Ovary (tissue), 9 donors: ENCODE measurements around the gene USP10. TPM values are rescaled to one million over a fixed set of nuclear protein-coding genes. Genes with fewer than 3 reads are reported as not detected.

ENCODE experiments used
- DNase-seq, 5 donors: peaks; one replicate each; pipeline ENCODE4 v3.0.0-alpha.2; 2019 to 2020
- H3K27ac ChIP-seq, 2 donors: fragments of 200-600 bp; one replicate each; pipeline versions ENCODE4 v1.5.1 to v1.8.0; 2019 to 2022
- H3K27me3 ChIP-seq: fragments of 200-600 bp; one replicate; pipeline ENCODE4 v1.8.0; 2022
- H3K36me3 ChIP-seq: fragments of 200-600 bp; sonication (generic); one replicate; pipeline ENCODE4 v1.5.1; 2019
- H3K4me1 ChIP-seq: one replicate; pipeline ENCODE4 v1.8.1; 2013; ENCODE audit warnings: mild to moderate bottlenecking, moderate library complexity; ENCODE audit not compliant: insufficient read depth
- H3K4me3 ChIP-seq: fragments of 200-600 bp; sonication (generic); one replicate; pipeline ENCODE4 v1.5.1; 2017
- H3K9me3 ChIP-seq, 2 donors: fragments of 200-600 bp in 1 of 2; sonication (generic) in 1 of 2; one replicate each; pipeline versions ENCODE4 v1.5.1 to v1.8.1; 2013 to 2019; ENCODE audit warnings: mild to moderate bottlenecking in 1 of 2, moderate library complexity in 1 of 2
- CTCF ChIP-seq, 3 donors: fragments of 450-650 bp in 2 of 3; fragments of 200-600 bp in 1 of 3; IDR thresholded peaks; one replicate each; pipeline versions ENCODE4 v1.5.1 to v1.8.0; 2016 to 2022; ENCODE audit warnings: antibody characterized with exemption in 3 of 3, mild to moderate bottlenecking in 1 of 3
- EP300 ChIP-seq: sonication (generic); formaldehyde crosslinking; IDR thresholded peaks from one replicate; pipeline ENCODE4 v1.6.1; 2017; ENCODE audit warnings: antibody characterized with exemption
- POLR2A ChIP-seq: fragments of 450-650 bp; IDR thresholded peaks from one replicate; pipeline ENCODE4 v1.6.1; 2017; ENCODE audit warnings: antibody characterized with exemption, mild to moderate bottlenecking, moderate library complexity
- WGBS, 3 donors: extraction: QIAGEN DNeasy Blood & Tissue Kit in 1 of 3; methylation state at CpG; one replicate each; pipeline versions ENCODE4 v1.1.5 to v1.1.7; 2013 to 2017; 5-methylcytosine and 5-hydroxymethylcytosine counted together
- intact Hi-C, 4 donors: fragments of 100-400 bp; cut with DNase I; formaldehyde crosslinking; loops; one replicate each; pipeline versions ENCODE4 v1.11.0 to v1.15.1; 2022 to 2023
- polyA plus RNA-seq, 2 donors: library from polyadenylated mRNA; stranded (reverse); fragments of 200-250 nt in 1 of 2; fragments of 350-450 nt in 1 of 2; fragmentation: Illumina TruSeq in 1 of 2; extraction: RNeasy Lipid Tissue Mini Kit (QIAGEN cat#74804) in 1 of 2; gene quantifications; one replicate each; pipeline ENCODE4 v1.2.3, GENCODE V29; 2013 to 2014
- total RNA-seq, 7 donors: library from RNA; depleted of rRNA in 2 of 7; stranded (reverse); fragments of >200 nt in 2 of 7; fragmentation: NEBNext Ultra II Directional in 3 of 7; extraction: Animal tissue kit (Norgen Biotek cat#: 25700) in 3 of 7; gene quantifications; one replicate each; pipeline versions ENCODE4 v1.1.0 to v1.2.4, GENCODE V29; 2016 to 2023
- donor health status: DM: no; HTN: no; CAD: no; lungs with moderate emphysema.
- donor health status: DM: no; HTN: no; CAD: no.
- donor health status: Bipolar disorder and iron deficiency.
- donor health status: DM: yes; HTN: yes; CAD: no.
- donor health status: DM: no; HTN: no; CAD: no.
- donor health status: DM: yes; HTN: yes; CAD: no.

USP10 gene
- total and polyA plus RNA-seq, 9 donors: 24.6 to 98.8 (median 71.4) TPM

GRCh38 chr16:84677849-84678248 is 22.0 kb upstream of the USP10 start:
- DNase-seq: no peak
- no peak overlapping the region for H3K27ac ChIP-seq
- no peak for TF ChIP-seq POLR2A
- no peak for TF ChIP-seq EP300
- no peak for TF ChIP-seq CTCF (IDR thresholded peaks at IDR 0.05)
- H3K27me3 ChIP-seq: no peaks in the 10 kb centered on the region
- 13 to 36% (median 33%) methylated on average over 10 of the region's 10 CpGs for WGBS, 3 donors
- intact Hi-C loops: loop anchor here in 2 of 4 donors (10.0 kb wide), 1 partner anchor 47 kb away; no protein-coding TSS in a partner anchor
- no peaks in the 10 kb centered on the region for H3K36me3 ChIP-seq
- no peak overlapping the region for H3K4me3 ChIP-seq
- H3K4me1 ChIP-seq: no peaks in the 10 kb centered on the region
- H3K9me3 ChIP-seq: no peaks in the 10 kb centered on the region

DNA sequence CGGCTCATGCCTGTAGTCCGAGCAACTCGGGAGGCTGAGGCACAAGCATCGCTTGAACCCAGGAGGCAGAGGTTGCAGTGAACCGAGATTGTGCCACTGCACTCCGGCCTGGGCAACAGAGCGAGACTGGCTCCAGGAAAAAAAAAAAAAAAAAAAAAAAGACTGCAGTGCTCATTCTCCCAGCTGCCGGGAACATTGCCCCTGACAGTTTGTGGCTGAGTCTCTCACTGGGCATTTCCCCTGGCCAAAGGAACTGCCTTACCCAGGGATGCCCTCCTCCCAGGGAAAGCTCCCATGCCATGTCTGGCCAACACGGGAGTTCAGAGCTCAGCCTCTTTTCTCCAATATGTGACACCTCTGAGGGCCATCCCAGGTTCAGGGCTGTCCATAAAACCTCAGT is 21.3 kb upstream of the USP10 start:
- no peaks in the 10 kb centered on the region for H3K9me3 ChIP-seq
- 94 to 97% (median 95%) methylated on average over 9 of the region's 9 CpGs for WGBS, 3 donors
- intact Hi-C loops: loop anchor here in 2 of 4 donors (10.0 kb wide), 1 partner anchor 46 kb away; no protein-coding TSS in a partner anchor
- DNase-seq: no peak
- TF ChIP-seq CTCF (IDR thresholded peaks at IDR 0.05) (no peak), EP300 (no peak), POLR2A (no peak)
- H3K27me3 ChIP-seq: no peaks in the 10 kb centered on the region
- no peak overlapping the region for H3K4me3 ChIP-seq
- H3K36me3 ChIP-seq: no peaks in the 10 kb centered on the region
- H3K27ac ChIP-seq: no peak overlapping the region
- H3K4me1 ChIP-seq: no peaks in the 10 kb centered on the region

DNA sequence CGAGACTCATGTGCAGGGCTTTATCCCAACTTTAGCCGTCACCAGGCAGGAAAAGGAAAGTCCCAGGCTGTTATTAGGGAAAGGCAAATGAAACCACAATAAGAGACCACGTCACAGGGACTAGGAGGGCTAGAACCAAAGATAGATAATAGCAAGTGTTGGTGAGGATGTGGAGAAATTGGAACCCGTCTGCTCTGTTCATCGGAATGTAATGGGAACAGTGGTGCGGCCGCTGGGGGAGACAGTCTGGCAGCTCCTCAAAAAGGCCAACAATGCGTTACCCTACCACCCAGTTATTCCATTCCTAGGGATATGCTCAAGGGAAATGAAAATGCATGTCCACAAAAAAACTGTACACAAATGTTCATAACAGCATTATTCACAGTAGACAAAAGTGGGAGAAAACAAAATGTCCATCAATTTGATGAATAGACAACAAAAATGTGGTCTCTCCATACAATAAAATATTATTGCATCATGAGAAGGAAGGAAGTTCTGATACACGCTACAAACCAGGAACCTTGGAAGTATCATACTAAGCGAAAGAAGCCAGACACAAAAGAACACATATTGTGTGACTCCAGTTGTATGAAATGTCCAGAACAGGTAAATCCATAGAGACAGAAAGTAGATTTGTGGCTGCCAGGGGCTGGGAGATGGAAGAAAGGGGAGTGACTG is 19.5 kb upstream of the USP10 start:
- Histone ChIP-seq H3K4me3 (no peak overlapping the region), H3K27me3 (no peaks in the 10 kb centered on the region), H3K27ac (no peak overlapping the region), H3K9me3 (no peaks in the 10 kb centered on the region), H3K36me3 (no peaks in the 10 kb centered on the region), H3K4me1 (no peaks in the 10 kb centered on the region)
- intact Hi-C loops: no loop called here
- TF ChIP-seq EP300: no peak
- no peak for TF ChIP-seq CTCF (IDR thresholded peaks at IDR 0.05)
- no peak for TF ChIP-seq POLR2A
- DNase-seq: no peak
- WGBS, 3 donors: 88 to 90% (median 89%) methylated on average over 10 of the region's 10 CpGs

DNA sequence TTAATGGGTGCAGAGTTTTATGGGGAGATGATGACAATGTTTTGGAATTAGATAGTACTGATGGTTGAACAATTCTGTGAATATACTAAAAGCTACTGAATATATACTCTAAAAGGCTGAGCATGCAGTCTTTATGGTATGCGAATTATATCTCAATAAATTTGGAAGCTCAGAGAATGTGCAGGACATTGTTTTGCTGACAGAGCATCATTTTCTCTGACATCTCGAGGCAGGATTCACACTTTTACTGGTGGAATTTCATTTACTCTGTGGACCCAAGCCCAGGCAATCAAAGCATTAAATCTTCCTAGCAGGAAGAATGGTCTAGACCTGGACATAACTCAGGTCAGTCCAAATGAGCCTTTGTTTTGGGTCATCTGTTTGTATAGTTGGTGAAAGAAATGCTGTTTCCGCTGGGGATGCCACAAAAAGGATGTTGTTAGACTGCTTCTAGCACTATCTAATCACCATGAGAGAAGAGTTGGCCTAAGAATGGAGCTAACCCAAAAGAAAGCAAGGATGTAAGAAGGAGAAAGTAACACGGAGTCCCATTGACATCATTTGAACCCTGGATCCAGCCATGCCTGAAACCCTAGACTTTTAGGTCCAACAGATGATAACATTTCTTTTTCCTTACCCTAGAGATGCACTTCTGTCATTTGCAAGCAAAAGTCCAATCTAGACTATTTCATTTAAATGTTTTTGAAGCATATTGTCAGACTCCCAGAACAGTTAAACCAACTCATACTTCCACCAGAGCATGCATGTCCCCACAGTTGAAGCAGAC is 18.8 kb upstream of the USP10 start:
- H3K9me3 ChIP-seq: no peaks in the 10 kb centered on the region
- no peaks in the 10 kb centered on the region for H3K36me3 ChIP-seq
- 89 to 92% (median 92%) methylated on average over 4 of the region's 4 CpGs for WGBS, 3 donors
- H3K4me3 ChIP-seq: no peak overlapping the region
- no peak for DNase-seq
- TF ChIP-seq CTCF (IDR thresholded peaks at IDR 0.05) (no peak), POLR2A (no peak), EP300 (no peak)
- H3K27me3 ChIP-seq: no peaks in the 10 kb centered on the region
- no peak overlapping the region for H3K27ac ChIP-seq
- no peaks in the 10 kb centered on the region for H3K4me1 ChIP-seq
- intact Hi-C loops: no loop called here
